ENCODE results near the gene ASB13.

ASB13 gene

GRCh38 chr10:5647507-5648240 lies 18.7 kb downstream of the ASB13 start:
- no peak for DNase-seq (ENCODE audit: low read depth)
- no peak overlapping the region for H3K4me3 ChIP-seq (ENCODE audit: low read depth, low read length)
- TF ChIP-seq POLR2A (IDR thresholded peaks at IDR 0.05; ENCODE audit: extremely low read depth, insufficient read length) = no peak
- TF ChIP-seq MAX (IDR thresholded peaks at IDR 0.05; ENCODE audit: low read depth, low read length) = no peak
- TF ChIP-seq MYC (IDR thresholded peaks at IDR 0.05; ENCODE audit: low read depth, low read length) = no peak
- TF ChIP-seq CTCF (IDR thresholded peaks at IDR 0.05; ENCODE audit: low read depth, low read length) = no peak

- DNase-seq (ENCODE audit: low read depth) = no peak
- no peak for TF ChIP-seq POLR2A (IDR thresholded peaks at IDR 0.05; ENCODE audit: extremely low read depth, insufficient read length)
- TF ChIP-seq CTCF (IDR thresholded peaks at IDR 0.05; ENCODE audit: low read depth, low read length) = no peak
- no peak for TF ChIP-seq MYC (IDR thresholded peaks at IDR 0.05; ENCODE audit: low read depth, low read length)
- no peak for TF ChIP-seq MAX (IDR thresholded peaks at IDR 0.05; ENCODE audit: low read depth, low read length)
- no peak overlapping the region for H3K4me3 ChIP-seq (ENCODE audit: low read depth, low read length)
Observed at GRCh38 chr10:5645944-5646617, 20.3 kb downstream of the ASB13 start.

- TF ChIP-seq POLR2A (IDR thresholded peaks at IDR 0.05; ENCODE audit: extremely low read depth, insufficient read length) = no peak
- no peak for DNase-seq (ENCODE audit: low read depth)
- H3K4me3 ChIP-seq (ENCODE audit: low read depth, low read length) = no peak overlapping the region
Observed at GRCh38 chr10:5645375-5645774, 21.0 kb downstream of the ASB13 start.

- H3K4me3 ChIP-seq (ENCODE audit: low read depth, low read length) = no peak overlapping the region
- no peak for TF ChIP-seq MAX (IDR thresholded peaks at IDR 0.05; ENCODE audit: low read depth, low read length)
- no peak for TF ChIP-seq CTCF (IDR thresholded peaks at IDR 0.05; ENCODE audit: low read depth, low read length)
- TF ChIP-seq MYC (IDR thresholded peaks at IDR 0.05; ENCODE audit: low read depth, low read length) = no peak
- TF ChIP-seq POLR2A (IDR thresholded peaks at IDR 0.05; ENCODE audit: extremely low read depth, insufficient read length) = no peak
- DNase-seq (ENCODE audit: low read depth) = no peak
Observed at GRCh38 chr10:5644930-5645329, 21.5 kb downstream of the ASB13 start.

GRCh38 chr10:5643346-5644067 lies 22.9 kb downstream of the ASB13 start:
- TF ChIP-seq MAX (IDR thresholded peaks at IDR 0.05; ENCODE audit: low read depth, low read length) = no peak
- no peak for DNase-seq (ENCODE audit: low read depth)

GRCh38 chr10:5641501-5641900 lies 24.9 kb downstream of the ASB13 start:
- H3K4me3 ChIP-seq (ENCODE audit: low read depth, low read length) = no peak overlapping the region
- no peak for DNase-seq (ENCODE audit: low read depth)
- TF ChIP-seq CTCF (IDR thresholded peaks at IDR 0.05; ENCODE audit: low read depth, low read length) (no peak), MAX (IDR thresholded peaks at IDR 0.05; ENCODE audit: low read depth, low read length) (no peak), MYC (IDR thresholded peaks at IDR 0.05; ENCODE audit: low read depth, low read length) (no peak), POLR2A (IDR thresholded peaks at IDR 0.05; ENCODE audit: extremely low read depth, insufficient read length) (no peak)

More at GRCh38 chr10:5643346-5644067, 22.9 kb downstream of the ASB13 start:
- no peak overlapping the region for H3K4me3 ChIP-seq (ENCODE audit: low read depth, low read length)

All from NB4 (cell line).